LNCaP clone FGC (cell line): ENCODE results near the gene RHBDD3.

ENCODE experiments used
- DNase-seq: peaks from one replicate; pipeline ENCODE4 v3.0.0-alpha.2; 2011; ENCODE audit warnings: low read depth
- H3K4me3 ChIP-seq: 2 replicates; pipeline ENCODE4 v1.5.1; 2011; ENCODE audit warnings: mild to moderate bottlenecking, low read depth, low read length, control low read depth
- TF ChIP-seq, protein P1 (sequence below): IDR thresholded peaks from 2 replicates; pipeline ENCODE4 v1.5.1; 2012; ENCODE audit warnings: mild to moderate bottlenecking; ENCODE audit not compliant: control insufficient read depth, insufficient read depth; ENCODE audit errors: extremely low read depth

RHBDD3 gene

DNA sequence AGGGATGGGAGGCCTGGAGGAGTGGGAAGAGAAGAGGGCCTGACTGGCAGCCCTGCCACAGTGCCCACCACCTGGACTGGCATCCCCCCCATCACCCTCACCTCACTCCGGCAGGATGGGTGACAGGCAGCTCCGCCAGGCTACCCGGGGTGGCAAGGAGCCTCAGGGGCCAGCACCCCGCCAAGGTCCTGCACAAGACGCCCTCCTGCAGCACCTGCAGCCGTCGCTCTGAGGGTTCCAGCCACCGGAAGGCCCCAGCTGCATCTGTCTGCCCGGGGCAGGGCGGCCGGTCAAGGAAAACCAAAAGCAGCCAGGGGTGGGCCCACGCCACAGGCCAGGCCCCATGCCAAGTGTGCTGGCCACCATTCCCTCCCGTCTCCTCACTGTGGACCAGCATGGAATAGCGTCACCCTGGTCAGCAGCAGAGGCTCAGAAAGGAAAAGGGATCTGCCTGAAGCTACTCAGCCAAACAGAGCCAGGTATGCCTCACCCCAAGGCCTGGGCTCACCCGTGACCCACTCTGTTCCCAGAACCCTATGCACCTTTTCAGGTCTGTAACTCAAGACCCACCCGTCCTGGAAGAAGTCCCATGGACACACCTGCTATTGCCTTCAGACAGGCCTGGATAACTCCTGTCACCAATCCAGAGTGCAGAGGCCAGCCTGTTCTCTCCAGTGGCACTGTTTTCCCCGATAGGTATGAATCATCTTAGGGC is 7.0 kb downstream of the RHBDD3 start:
- TF ChIP-seq, protein P1, sequence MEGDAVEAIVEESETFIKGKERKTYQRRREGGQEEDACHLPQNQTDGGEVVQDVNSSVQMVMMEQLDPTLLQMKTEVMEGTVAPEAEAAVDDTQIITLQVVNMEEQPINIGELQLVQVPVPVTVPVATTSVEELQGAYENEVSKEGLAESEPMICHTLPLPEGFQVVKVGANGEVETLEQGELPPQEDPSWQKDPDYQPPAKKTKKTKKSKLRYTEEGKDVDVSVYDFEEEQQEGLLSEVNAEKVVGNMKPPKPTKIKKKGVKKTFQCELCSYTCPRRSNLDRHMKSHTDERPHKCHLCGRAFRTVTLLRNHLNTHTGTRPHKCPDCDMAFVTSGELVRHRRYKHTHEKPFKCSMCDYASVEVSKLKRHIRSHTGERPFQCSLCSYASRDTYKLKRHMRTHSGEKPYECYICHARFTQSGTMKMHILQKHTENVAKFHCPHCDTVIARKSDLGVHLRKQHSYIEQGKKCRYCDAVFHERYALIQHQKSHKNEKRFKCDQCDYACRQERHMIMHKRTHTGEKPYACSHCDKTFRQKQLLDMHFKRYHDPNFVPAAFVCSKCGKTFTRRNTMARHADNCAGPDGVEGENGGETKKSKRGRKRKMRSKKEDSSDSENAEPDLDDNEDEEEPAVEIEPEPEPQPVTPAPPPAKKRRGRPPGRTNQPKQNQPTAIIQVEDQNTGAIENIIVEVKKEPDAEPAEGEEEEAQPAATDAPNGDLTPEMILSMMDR, result no peak
- H3K4me3 ChIP-seq, result no peak overlapping the region
- no peak for DNase-seq

DNA sequence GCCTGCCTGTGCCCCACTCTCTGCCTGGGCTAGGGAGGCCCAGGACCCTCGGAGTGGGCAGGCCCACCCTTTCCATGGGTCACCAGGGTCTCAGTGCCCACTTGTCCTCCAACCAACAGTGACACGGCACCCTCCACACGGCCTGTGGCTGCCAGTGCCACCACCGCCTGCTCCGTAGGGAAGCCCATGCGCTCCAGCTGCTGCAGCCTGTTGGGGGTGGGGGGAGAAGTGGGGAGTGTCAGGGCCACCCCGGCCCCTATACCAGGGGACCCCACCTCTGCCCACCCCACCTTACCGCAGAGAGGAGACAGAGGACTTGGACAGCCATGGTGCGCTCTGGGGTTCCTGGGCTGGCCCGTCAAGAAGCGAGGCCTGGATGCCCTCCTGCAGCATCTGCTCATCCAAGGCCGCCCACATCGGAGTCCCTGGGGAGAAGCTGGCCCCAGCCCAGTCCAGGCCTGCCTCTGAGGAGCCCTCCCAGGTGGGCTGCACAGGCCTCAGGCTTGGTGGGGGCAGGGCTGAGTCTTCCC is 7.7 kb downstream of the RHBDD3 start:
- TF ChIP-seq, protein P1, result no peak
- DNase-seq, result no peak
- H3K4me3 ChIP-seq, result no peak overlapping the region

DNA sequence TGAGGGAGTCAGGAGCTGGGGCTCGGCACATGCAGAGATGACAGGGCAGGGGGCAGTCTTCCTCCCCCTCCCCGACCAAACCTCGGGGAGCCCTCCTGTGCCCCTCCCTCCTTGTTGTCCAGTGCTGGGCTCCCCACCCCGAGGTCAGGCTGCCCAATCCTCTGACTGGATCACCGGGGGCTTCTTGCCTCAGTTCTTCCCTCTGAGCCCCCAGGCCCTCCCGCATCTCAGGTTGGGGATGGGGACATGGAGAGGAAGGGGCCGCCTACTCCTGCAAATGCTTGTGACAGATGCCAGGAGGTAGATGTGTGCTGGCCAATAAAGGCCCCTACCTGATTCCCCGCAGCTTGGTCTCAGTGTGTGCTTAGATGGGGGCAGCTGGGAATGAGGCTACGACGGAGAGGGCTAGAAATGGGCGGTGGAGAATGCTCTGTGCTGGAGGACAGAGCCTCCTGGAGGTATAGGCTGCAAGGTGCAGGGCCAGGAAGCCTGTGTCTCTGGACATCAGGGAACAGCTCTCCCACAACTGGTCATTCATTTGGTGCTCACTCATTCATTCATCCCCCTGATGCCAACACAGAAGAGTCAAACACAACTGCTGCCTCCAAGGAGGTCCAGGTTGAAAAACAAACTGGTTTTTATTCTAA is 8.4 kb downstream of the RHBDD3 start:
- TF ChIP-seq, protein P1, result no peak

DNA sequence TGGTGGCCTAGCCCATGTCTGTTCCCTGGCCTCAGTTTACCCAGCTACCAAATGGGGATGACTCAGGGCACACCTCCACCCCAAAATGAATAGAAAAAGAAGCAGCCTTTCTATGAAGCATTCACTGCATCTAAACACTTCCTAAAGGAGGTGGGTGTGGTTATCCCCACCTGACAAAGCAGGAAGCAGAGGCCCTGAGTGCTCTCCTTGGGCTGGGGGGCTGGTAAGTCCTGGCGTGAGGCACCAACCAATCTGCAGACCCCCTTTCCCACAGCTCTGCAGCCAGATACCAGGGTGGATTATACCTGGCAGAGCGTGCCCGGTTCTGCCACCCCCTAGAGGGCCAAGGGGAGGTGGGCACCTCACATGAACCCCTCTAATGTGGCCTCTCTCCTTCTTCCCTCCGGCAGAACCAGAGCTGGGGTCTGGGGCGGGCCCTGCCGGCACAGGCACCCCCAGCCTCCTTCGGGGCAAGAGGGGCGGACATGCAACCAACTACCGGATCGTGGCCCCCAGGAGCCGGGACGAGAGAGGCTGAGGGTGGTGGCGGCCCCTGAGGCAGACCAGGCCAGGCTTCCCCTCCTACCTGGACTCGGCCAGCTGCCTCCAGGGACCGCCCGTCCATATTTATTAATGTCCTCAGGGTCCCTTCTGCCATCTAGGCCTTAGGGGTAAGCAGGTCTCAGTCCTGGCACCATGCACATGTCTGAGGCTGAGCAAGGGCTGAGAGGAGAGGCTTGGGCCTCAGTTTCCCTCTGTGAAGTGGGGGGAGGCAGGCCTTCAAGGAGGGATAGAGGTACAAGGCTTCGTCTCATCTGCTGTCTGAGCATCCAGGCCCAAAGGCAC is 9.2 kb downstream of the RHBDD3 start:
- DNase-seq, result no peak
- H3K4me3 ChIP-seq, result no peak overlapping the region
- TF ChIP-seq, protein P1, result no peak

More for the DNA sequence above, 8.4 kb downstream of the RHBDD3 start:
- no peak for DNase-seq
- no peak overlapping the region for H3K4me3 ChIP-seq

DNA sequence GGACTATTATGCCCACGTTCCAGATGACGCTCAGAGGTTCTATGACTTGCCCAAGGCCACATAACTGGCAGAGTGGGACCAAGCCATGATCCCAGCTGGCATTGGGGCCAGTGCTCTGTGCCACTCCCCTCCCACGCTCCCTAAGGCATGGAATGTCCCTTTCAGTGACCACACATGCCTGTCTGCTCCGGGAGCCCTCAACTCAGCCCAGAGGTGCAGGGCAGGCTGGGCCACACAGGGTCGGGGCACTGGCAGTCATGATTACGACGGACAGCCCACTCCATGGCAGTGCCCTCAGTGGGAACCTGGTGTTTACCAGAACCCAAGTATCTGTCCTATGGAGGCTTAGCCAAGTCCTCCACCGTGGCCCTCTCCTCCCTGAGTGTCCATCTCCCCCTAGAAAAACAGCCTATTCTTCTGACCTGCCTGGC is 10.0 kb downstream of the RHBDD3 start:
- TF ChIP-seq, protein P1, result no peak
- DNase-seq, result no peak
- H3K4me3 ChIP-seq, result no peak overlapping the region

DNA sequence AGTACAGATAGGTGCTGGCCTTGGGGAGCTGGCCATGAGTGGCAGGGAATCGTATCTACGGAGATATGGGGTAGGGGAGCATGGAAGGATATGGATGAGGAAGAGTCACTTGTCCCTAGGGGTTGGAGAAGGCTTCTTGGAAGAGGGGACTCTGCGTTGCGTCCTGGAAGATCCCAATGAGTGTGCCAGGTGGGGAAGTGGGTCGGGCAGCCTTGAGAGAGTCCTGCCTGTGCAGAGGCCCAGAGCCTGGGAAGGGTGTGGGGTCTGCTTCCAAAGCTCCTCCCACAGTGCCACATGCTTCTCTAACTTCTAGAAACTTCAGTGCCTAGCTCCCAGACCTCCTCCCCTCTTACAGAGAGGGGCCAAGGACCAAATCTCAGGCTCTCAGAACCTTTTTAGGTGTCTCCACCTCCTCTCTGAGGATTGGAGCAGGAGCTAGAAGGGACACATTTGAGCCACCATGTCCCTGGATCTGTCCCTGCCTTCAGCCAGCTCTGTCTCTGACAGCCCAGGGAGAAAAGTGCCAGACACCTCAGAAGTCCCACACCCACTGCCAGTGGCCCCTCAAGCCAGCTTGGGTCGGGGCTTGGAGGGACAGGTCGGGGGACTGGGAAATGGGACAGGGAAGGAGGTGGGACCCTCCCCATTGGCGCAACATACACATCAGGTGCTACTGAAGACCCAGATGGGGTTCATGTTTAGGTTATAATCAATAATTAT is 11.0 kb downstream of the RHBDD3 start:
- no peak for DNase-seq
- TF ChIP-seq, protein P1, result no peak

More for the DNA sequence above, 11.0 kb downstream of the RHBDD3 start:
- no peak overlapping the region for H3K4me3 ChIP-seq
